HG02571 (cell line): ENCODE data around the gene ANKRD31.

Experiments
- ATAC-seq: cut with Tn5 transposase; IDR thresholded peaks from one replicate; pipeline ENCODE4 v1.9.1; 2021; ENCODE audit warnings: mild to moderate bottlenecking, moderate library complexity; ENCODE audit not compliant: unreplicated experiment

Gene ANKRD31

GRCh38 chr5:75062925-75063531 is 173.7 kb downstream of the ANKRD31 start:
- no peak for ATAC-seq

- ATAC-seq: no peak
These were observed 176.6 kb downstream of the ANKRD31 start for GRCh38 chr5:75059912-75060545.

DNA sequence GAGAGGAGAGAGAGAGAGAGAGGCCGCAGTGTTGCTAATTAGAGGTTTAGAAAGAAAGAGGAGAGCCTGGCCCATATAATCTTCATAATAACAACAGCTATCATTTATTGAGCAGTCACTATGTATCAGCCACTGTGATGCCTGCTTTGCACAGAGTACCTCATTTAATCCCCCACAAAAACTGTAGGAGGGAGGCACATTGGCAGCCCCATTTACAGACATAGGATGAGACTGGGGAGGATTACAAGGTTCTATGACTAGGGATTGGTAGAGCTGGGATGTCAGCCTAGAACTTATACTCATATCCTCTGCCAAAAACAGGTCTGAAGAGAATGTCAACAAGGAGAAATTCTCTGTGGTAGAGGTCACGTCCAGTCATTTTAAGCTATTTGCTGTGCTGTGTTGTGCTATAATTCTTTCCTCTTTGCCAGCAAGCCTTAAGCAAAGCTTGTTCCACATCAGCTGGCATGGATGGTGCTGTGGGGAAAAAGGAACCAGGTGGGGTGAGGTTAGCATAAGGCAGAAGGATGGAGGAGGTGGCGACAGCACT is 177.6 kb downstream of the ANKRD31 start:
- ATAC-seq: no peak

DNA sequence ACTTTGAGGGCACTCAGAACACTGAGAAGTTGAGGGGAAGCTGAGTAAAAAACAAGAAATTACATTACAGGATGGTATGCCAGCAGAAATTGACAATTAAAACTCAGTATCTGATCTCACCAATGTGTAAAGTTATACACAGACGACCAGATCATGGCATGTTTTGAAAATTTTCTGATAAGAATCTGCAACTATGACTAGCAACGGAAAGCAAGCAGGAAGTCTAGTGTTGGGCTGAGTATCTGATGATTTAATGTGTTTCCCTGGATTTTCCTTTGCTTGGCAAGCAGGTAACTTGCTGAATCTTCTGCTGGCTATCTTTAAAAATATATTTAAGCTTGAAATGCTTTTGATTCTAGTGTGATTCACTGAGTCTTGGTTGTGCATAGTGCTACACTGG is 179.1 kb downstream of the ANKRD31 start:
- no peak for ATAC-seq

GRCh38 chr5:75055727-75056144 is 180.9 kb downstream of the ANKRD31 start:
- no peak for ATAC-seq

DNA sequence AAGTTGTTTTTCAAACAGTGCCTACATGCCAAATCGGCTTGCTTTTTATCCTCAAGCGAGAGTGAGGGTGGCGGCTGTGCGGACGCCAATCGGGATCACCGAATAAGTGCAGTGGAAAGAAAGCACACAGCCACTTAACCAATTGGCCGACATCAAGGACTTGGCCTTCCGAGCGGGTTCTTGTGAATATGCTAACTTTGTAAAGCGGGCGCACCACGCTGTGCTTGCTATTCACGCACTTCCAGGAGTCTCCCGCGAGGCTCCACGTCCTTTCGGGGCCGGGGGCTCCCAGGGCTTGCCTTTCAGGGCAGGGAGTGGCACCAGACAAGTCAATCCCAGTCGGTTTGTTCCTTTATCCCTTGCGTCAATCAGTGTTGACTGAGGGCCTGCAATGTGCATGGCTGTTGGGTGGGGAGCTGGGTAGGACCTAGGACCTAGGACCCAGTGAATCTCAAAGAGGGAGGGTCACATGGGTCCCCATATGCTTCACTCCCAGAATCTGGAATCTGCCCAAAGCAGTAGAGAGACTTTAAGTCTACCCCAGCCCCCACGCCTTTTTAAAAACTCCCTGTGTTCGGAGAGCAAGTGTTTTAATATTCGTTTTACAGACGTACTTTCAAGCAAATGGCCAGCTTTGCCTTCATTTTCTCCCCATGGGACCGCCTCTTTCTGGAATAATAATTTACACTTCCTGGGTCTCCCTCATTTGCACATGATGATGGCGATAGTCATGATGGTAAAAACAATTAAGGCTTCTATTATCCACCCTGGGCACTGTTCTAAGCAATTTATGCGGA is 182.3 kb downstream of the ANKRD31 start:
- ATAC-seq: no peak

GRCh38 chr5:75053304-75054133 is 183.2 kb downstream of the ANKRD31 start:
- no peak for ATAC-seq

DNA sequence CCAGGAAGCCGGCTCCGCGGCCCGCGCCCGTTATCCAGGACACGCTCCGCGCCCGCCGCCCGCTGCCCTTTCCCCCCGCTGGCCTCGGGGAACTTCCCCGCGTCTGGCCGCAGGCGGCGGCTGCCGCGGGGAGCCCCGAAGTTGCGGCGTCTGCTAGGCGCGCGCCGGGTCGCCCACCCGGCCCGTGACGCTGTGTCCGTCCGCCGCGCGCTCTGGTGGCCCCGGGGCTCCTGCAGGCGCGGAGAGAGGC is 183.7 kb downstream of the ANKRD31 start:
- no peak for ATAC-seq

GRCh38 chr5:75052192-75053053 is 184.3 kb downstream of the ANKRD31 start, which contains the start of gene GCNT4:
Gene GCNT4 (minus strand): TSS chr5:75052558. CDS start chr5:75030037, 22,521 bp downstream.
- no peak for ATAC-seq

DNA sequence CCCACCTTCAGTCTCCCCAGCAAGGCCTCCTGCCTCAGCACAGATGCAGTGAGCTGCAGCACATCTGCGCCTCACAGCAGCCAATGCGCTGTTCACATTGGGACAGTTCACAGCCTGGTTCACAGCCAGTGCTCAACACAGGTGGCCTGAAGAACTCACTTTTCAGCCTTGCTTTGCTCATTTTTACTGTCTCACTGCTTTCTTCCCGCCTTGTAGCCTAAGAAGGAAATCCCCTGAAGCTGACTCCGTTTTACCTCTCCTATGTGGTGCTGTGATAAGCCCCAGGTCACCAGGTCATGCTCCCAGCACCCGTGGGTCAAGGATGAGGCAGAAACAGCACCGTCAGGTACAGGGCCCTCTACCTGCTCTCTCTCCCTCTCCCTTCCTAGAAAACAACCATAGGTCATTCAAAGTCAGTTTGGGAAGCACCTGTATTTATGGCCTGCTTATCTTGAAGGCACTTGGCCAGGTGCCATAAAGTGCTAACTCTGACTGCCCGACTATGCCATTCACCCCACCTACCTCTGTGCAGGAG is 185.4 kb downstream of the ANKRD31 start:
- ATAC-seq: no peak

- ATAC-seq: no peak
These were observed 186.3 kb downstream of the ANKRD31 start for GRCh38 chr5:75050415-75050814.

- ATAC-seq: no peak
These were observed 187.0 kb downstream of the ANKRD31 start for GRCh38 chr5:75049456-75050351.

GRCh38 chr5:75048457-75048953 is 188.2 kb downstream of the ANKRD31 start:
- no peak for ATAC-seq

GRCh38 chr5:75047356-75047755 is 189.3 kb downstream of the ANKRD31 start:
- ATAC-seq: no peak

DNA sequence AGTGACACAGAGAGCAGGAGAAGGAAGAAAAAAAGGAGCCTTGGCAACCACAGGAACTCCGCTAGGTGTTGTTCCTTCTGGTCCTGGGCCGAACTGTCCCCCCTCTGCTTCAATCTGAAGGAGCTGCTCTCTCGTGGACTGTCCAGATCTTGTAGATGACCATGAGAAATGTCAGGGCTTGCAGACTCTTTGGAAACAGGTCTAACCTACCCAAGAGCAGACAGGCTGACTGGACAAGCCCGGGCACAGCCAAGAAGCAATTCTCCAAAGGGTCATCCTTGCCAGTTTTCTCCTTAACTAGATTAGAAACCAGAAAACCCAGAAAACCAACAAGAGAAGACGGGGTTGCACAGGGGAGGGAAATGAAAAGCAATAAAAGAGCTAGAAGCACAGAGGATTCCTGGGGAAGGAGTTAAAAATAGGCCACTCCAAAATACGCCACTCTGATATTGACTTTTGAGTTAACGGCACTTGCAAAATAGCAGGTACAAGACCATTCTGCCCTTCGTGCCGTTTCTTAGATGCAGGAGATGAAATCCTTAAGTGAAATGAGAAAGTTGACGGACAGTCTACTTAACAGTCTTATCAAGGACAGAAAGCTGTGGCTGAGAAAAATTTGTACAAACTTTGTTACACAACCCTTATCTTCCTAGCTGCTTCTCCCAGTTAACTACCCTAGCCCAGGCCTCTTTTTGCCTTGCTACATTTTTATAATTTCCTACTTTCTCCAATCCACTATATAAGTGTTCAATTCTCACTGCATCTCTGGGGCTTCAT is 190.1 kb downstream of the ANKRD31 start:
- no peak for ATAC-seq

DNA sequence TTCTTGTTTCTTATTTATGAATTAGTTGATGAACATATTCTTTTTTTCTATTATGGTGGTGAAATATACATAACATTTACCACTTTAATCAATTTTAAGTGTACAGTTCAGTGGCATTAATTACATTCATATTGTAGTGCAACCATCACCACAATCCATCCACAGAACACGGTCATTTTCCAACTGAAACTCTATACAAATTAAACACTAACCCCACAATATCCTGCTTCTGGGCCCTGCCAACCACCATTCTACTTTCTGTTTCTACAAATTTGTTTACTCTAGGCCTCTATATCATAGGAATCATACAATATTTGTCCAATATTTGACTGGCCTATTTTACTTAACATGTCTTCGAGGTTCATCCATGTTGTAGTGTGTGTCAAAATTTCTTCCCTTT is 191.6 kb downstream of the ANKRD31 start:
- no peak for ATAC-seq

- ATAC-seq: no peak
These were observed 192.3 kb downstream of the ANKRD31 start for GRCh38 chr5:75044406-75044805.
